G401 (cell line): ENCODE data around the gene COPS7B. TPM values are rescaled to one million over a fixed set of nuclear protein-coding genes. Genes with fewer than 3 reads are reported as not detected.
"Not testable (repeated sequence)": the region's sequence is repeated elsewhere in the genome, so short reads cannot be mapped to it uniquely, and the experiment has no call there.

ENCODE experiments used
- DNase-seq: peaks from one replicate; pipeline ENCODE4 v3.0.0-alpha.2; 2015; ENCODE audit warnings: low spot score
- in situ Hi-C: cut with HindIII; loops from 2 replicates; pipeline ENCODE4 v1.10.0; 2016; ENCODE audit warnings: low sequenced_read_pairs, mixed read lengths
- total RNA-seq: library from RNA; depleted of rRNA; stranded (reverse); fragments of >200 nt; shearing (Covaris generic); gene quantifications from 2 replicates; pipeline ENCODE4 v1.2.3, GENCODE V29; 2014; rRNA removed

Gene COPS7B
- 60.0 and 96.3 TPM in 2 replicates for total RNA-seq

GRCh38 chr2:231786177-231786916 is at the start of gene COPS7B:
Gene COPS7B, plus strand, starts transcription at chr2:231786445. Its CDS starts 2,126 bp downstream, at chr2:231788571.
- in situ Hi-C loops = no loop called here
- peak; percentile 77 for DNase-seq

GRCh38 chr2:231737761-231738160 is 48.5 kb upstream of the COPS7B start:
- in situ Hi-C loops = no loop called here
- no peak for DNase-seq

- DNase-seq = no peak
- in situ Hi-C loops = no loop called here
These were observed 42.7 kb upstream of the COPS7B start for GRCh38 chr2:231743376-231744116.

GRCh38 chr2:231745303-231746038 is 40.8 kb upstream of the COPS7B start:
- no peak for DNase-seq
- in situ Hi-C loops = no loop called here

- DNase-seq, in situ Hi-C loops: not testable (repeated sequence)
These were observed 37.9 kb upstream of the COPS7B start for GRCh38 chr2:231748153-231748896.

- DNase-seq, in situ Hi-C loops: not testable (repeated sequence)
These were observed 37.2 kb upstream of the COPS7B start for GRCh38 chr2:231749016-231749415.

- in situ Hi-C loops = no loop called here
- DNase-seq = no peak
These were observed 35.0 kb upstream of the COPS7B start for GRCh38 chr2:231751042-231751815.

GRCh38 chr2:231752061-231752460 is 34.2 kb upstream of the COPS7B start:
- in situ Hi-C loops = no loop called here
- DNase-seq = no peak

- in situ Hi-C loops = no loop called here
These were observed 24.5 kb upstream of the COPS7B start for GRCh38 chr2:231761735-231762134.

GRCh38 chr2:231764124-231764523 is 22.1 kb upstream of the COPS7B start:
- in situ Hi-C loops = no loop called here
- DNase-seq = no peak

More at GRCh38 chr2:231761735-231762134, 24.5 kb upstream of the COPS7B start:
- no peak for DNase-seq

- in situ Hi-C loops = no loop called here
- peak; percentile 20 for DNase-seq
These were observed 21.5 kb upstream of the COPS7B start for GRCh38 chr2:231764760-231765159.

GRCh38 chr2:231765496-231765929 is 20.7 kb upstream of the COPS7B start:
- in situ Hi-C loops = no loop called here

GRCh38 chr2:231769170-231770136 is 16.8 kb upstream of the COPS7B start:
- in situ Hi-C loops = no loop called here
- DNase-seq = no peak

More at GRCh38 chr2:231765496-231765929, 20.7 kb upstream of the COPS7B start:
- no peak for DNase-seq

GRCh38 chr2:231780123-231780908 is 5.9 kb upstream of the COPS7B start:
- DNase-seq = no peak
- in situ Hi-C loops = no loop called here

- in situ Hi-C loops = no loop called here
- peak; percentile 98 for DNase-seq
These were observed 5.1 kb upstream of the COPS7B start, which contains the start of gene PDE6D for GRCh38 chr2:231780909-231781797. Gene PDE6D, minus strand, starts transcription at chr2:231781282. Its CDS starts 168 bp downstream, at chr2:231781114.
